HCT116 (cell line): ENCODE data around the gene CSK. TPM values are rescaled to one million over a fixed set of nuclear protein-coding genes. Genes with fewer than 3 reads are reported as not detected.

Source experiments
- ATAC-seq: fragments of 200-7000 bp; cut with Tn5 transposase; 2 replicates; pipeline ENCODE4 v1.9.1; 2020; ENCODE audit warnings: mild to moderate bottlenecking, moderate library complexity
- BruUV-seq: library from RNA; stranded (reverse); fragments of 400-500 nt; replicated peaks from 2 replicates; lab custom pipeline; 2021; lab: Mats Ljungman, UMichigan
- CTCF ChIA-PET: fragments of 300-600 bp; sonication (Branson Sonifier 250); formaldehyde crosslinking; loops from one replicate; lab custom pipeline; 2021; ENCODE audit warnings: antibody characterized with exemption; lab: Charles Lee
- POLR2A ChIA-PET: fragments of 300-600, 350-600 bp; sonication (Branson Sonifier 250); formaldehyde crosslinking; loops from one replicate; lab custom pipeline; 2021; ENCODE audit warnings: antibody characterized with exemption; lab: Charles Lee
- RAD21 ChIA-PET, 2 experiments: fragments of 300-600 bp; sonication (Branson Sonifier 250); formaldehyde crosslinking; loops; one replicate each; lab custom pipeline; 2023; ENCODE audit warnings: low total read pairs in 2 of 2; ENCODE audit not compliant: uncharacterized antibody in 2 of 2, unreplicated experiment in 2 of 2, low non-redundant PET in 1 of 2; lab: Charles Lee
- DNase-seq: peaks from one replicate; pipeline ENCODE4 v3.0.0-alpha.2; 2010; ENCODE audit warnings: low read depth, low spot score
- H2AFZ ChIP-seq: fragments of 200-600 bp; shearing (Covaris generic), sonication (generic); 2 replicates; pipeline ENCODE4 v1.6.1; 2017; ENCODE audit warnings: low read depth, mixed run types, mixed read lengths, antibody characterized with exemption, low read length; ENCODE audit not compliant: poor library complexity, severe bottlenecking
- H3K27ac ChIP-seq: 2 replicates; pipeline ENCODE4 v1.5.1; 2012; ENCODE audit warnings: low read depth, low read length
- H3K27me3 ChIP-seq: fragments of 200-600 bp; sonication (generic); 2 replicates; pipeline ENCODE4 v1.6.1; 2016; ENCODE audit warnings: mixed run types, low read length, mixed read lengths; ENCODE audit not compliant: insufficient read depth
- H3K36me3 ChIP-seq, 2 experiments: fragments of 200-500 bp in 1 of 2; fragments of 200-600 bp in 1 of 2; sonication (Bioruptor generic) in 1 of 2; sonication (generic) in 1 of 2; 2 replicates each; pipeline versions ENCODE4 v1.5.1 to v1.6.1; 2014 to 2016; ENCODE audit warnings: low read length in 2 of 2, inconsistent platforms in 1 of 2, mixed read lengths in 1 of 2, mixed run types in 1 of 2; ENCODE audit not compliant: insufficient read depth in 2 of 2, control insufficient read depth in 1 of 2
- H3K4me1 ChIP-seq, 2 experiments: fragments of 200-600 bp in 1 of 2; sonication (generic) in 1 of 2; 2 replicates each; pipeline versions ENCODE4 v1.5.1 to v1.6.1; 2012 to 2017; ENCODE audit warnings: low read length in 2 of 2, inconsistent platforms in 1 of 2, mild to moderate bottlenecking in 1 of 2, mixed read lengths in 1 of 2, mixed run types in 1 of 2, moderate library complexity in 1 of 2; ENCODE audit not compliant: insufficient read depth in 2 of 2, control insufficient read depth in 1 of 2
- H3K4me2 ChIP-seq: fragments of 200-600 bp; sonication (generic); 2 replicates; pipeline ENCODE4 v1.6.1; 2017; ENCODE audit warnings: mixed run types, low read length, mixed read lengths
- H3K4me3 ChIP-seq, 2 experiments: fragments of 200-600 bp in 1 of 2; sonication (generic) in 1 of 2; replicated peaks in 1 of 2; 2 replicates each; pipeline ENCODE4 v1.5.1; 2011 to 2016; ENCODE audit warnings: low read length in 2 of 2, control low read depth in 1 of 2, low read depth in 1 of 2, mild to moderate bottlenecking in 1 of 2, mixed read lengths in 1 of 2, mixed run types in 1 of 2
- H3K79me2 ChIP-seq: fragments of 200-600 bp; sonication (generic); 2 replicates; pipeline ENCODE4 v1.6.1; 2017; ENCODE audit warnings: mild to moderate bottlenecking, mixed run types, low read length, moderate library complexity, mixed read lengths; ENCODE audit not compliant: insufficient read depth
- H3K9ac ChIP-seq: fragments of 200-600 bp; sonication (generic); 2 replicates; pipeline ENCODE4 v1.6.1; 2016; ENCODE audit warnings: low read length, mixed read lengths
- H3K9me2 ChIP-seq: fragments of 200-600 bp; sonication (generic), shearing (Covaris generic); 2 replicates; pipeline ENCODE4 v1.6.1; 2017; ENCODE audit warnings: mixed run types, mild to moderate bottlenecking, moderate library complexity; ENCODE audit not compliant: insufficient read depth
- H3K9me3 ChIP-seq, 2 experiments: fragments of 200-500 bp in 1 of 2; fragments of 200-600 bp in 1 of 2; sonication (Bioruptor generic) in 1 of 2; sonication (generic) in 1 of 2; 2 replicates each; pipeline ENCODE4 v1.6.1; 2014 to 2017; ENCODE audit warnings: low read length in 2 of 2, mixed read lengths in 2 of 2, inconsistent platforms in 1 of 2, low read depth in 1 of 2, mild to moderate bottlenecking in 1 of 2, mixed run types in 1 of 2, moderate library complexity in 1 of 2; ENCODE audit not compliant: control insufficient read depth in 1 of 2, insufficient read depth in 1 of 2
- H4K20me1 ChIP-seq: fragments of 200-600 bp; sonication (generic), shearing (Covaris generic); 2 replicates; pipeline ENCODE4 v1.6.1; 2017; ENCODE audit warnings: mixed run types, mild to moderate bottlenecking, moderate library complexity; ENCODE audit not compliant: insufficient read depth
- CBX3 ChIP-seq: IDR thresholded peaks from 2 replicates; pipeline ENCODE4 v1.6.1; 2012; ENCODE audit warnings: low read depth
- CEBPB ChIP-seq: IDR thresholded peaks from 2 replicates; pipeline ENCODE4 v1.6.1; 2012; ENCODE audit warnings: low read depth
- EGR1 ChIP-seq: IDR thresholded peaks from 2 replicates; pipeline ENCODE4 v1.6.1; 2012; ENCODE audit warnings: low read depth
- ELF1 ChIP-seq: IDR thresholded peaks from 2 replicates; pipeline ENCODE4 v1.6.1; 2012; ENCODE audit warnings: low read depth, borderline replicate concordance
- EZH2 ChIP-seq: fragments of 200-600 bp; sonication (generic); IDR thresholded peaks from 2 replicates; pipeline ENCODE4 v1.6.1; 2017; ENCODE audit warnings: antibody characterized with exemption, mixed run types
- EZH2phosphoT487 ChIP-seq: fragments of 200-600 bp; IDR thresholded peaks from 2 replicates; pipeline ENCODE4 v1.6.1; 2018; ENCODE audit warnings: antibody characterized with exemption, borderline replicate concordance
- JUND ChIP-seq: IDR thresholded peaks from 2 replicates; pipeline ENCODE4 v1.6.1; 2012
- SIN3A ChIP-seq: IDR thresholded peaks from 2 replicates; pipeline ENCODE4 v1.6.1; 2012; ENCODE audit warnings: low read depth
- TCF7L2 ChIP-seq: IDR thresholded peaks from 2 replicates; pipeline ENCODE4 v1.7.0; 2011; ENCODE audit warnings: borderline replicate concordance, inconsistent platforms; ENCODE audit not compliant: insufficient read depth, insufficient read length; ENCODE audit errors: extremely low read depth
- YY1 ChIP-seq: IDR thresholded peaks from 2 replicates; pipeline ENCODE4 v1.6.1; 2011; ENCODE audit warnings: low read length, low read depth, moderate library complexity, mild to moderate bottlenecking; ENCODE audit not compliant: insufficient replicate concordance; ENCODE audit errors: extremely low read depth
- ZFX ChIP-seq: fragments of 450-650 bp; IDR thresholded peaks from 2 replicates; pipeline ENCODE4 v1.6.1; 2017
- ZNF274 ChIP-seq: fragments of 200-500 bp; sonication (Bioruptor generic); IDR thresholded peaks from 2 replicates; pipeline ENCODE4 v1.6.1; 2014; ENCODE audit warnings: mild to moderate bottlenecking, low read depth, low read length, inconsistent platforms
- intact Hi-C: fragments of 100-400 bp; cut with micrococcal nuclease; formaldehyde crosslinking; loops from 2 replicates; pipeline ENCODE4 v1.10.0; 2022
- total RNA-seq: library from RNA; stranded (reverse); gene quantifications from one replicate; pipeline ENCODE4 v1.2.1, GENCODE V29; 2021; ENCODE audit not compliant: unreplicated experiment
- TF ChIP-seq, protein P1 (sequence below): IDR thresholded peaks from 2 replicates; pipeline ENCODE4 v1.6.1; 2012
- TF ChIP-seq, protein P2 (sequence below): IDR thresholded peaks from 2 replicates; pipeline ENCODE4 v1.6.1; 2012; ENCODE audit warnings: low read depth
- TF ChIP-seq, protein P3 (sequence below): IDR thresholded peaks from 2 replicates; pipeline ENCODE4 v1.6.1; 2012
- TF ChIP-seq, protein P4 (sequence below), 3 experiments: fragments of 200-600 bp in 1 of 3; sonication (generic) in 1 of 3; IDR thresholded peaks in 2 of 3; conservative IDR thresholded peaks in 1 of 3; 2 replicates each; pipeline ENCODE4 v1.5.1; 2012 to 2017; ENCODE audit warnings: low read depth in 2 of 3, low read length in 2 of 3, antibody characterized with exemption in 1 of 3, borderline replicate concordance in 1 of 3, control low read depth in 1 of 3, mild to moderate bottlenecking in 1 of 3, mixed read lengths in 1 of 3, mixed run types in 1 of 3, moderate library complexity in 1 of 3; ENCODE audit not compliant: insufficient read depth in 1 of 3

CSK gene
- total RNA-seq, 1 experiment from 2014 or later = 72.2 TPM

DNA sequence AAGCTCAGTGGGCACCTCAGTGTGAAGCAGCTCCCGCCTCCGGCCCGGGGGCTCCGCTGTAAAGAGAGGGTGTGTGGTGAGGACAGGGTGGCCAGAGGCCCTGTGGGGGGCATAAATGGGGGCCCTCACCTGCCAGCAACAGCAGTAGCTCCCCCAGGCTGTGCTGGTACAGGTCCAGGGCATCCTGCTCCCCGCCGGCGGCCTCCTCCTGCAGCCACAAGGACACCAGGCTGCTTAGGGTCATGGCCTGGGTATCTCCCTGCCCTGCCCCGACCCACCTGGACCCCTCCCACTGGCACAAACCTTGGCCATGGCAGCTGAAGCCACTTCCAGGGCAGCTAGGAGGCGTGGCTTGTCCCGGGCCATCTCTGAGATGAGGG is 56.2 kb downstream of the CSK start:
- H3K79me2 ChIP-seq = peaks cover 6% of the 10 kb centered on the region; the same call in 1 of the 2 replicates
- no peak overlapping the region for H3K4me2 ChIP-seq
- H2AFZ ChIP-seq = no peak overlapping the region
- TF ChIP-seq, protein P1, sequence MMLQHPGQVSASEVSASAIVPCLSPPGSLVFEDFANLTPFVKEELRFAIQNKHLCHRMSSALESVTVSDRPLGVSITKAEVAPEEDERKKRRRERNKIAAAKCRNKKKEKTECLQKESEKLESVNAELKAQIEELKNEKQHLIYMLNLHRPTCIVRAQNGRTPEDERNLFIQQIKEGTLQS = no peak
- TF ChIP-seq ZFX (no peak), EZH2 (no peak), ZNF274 (no peak), CBX3 (no peak), ELF1 (no peak), YY1 (no peak), EGR1 (no peak), JUND (no peak), TCF7L2 (no peak), CEBPB (no peak), SIN3A (no peak), EZH2phosphoT487 (no peak)
- TF ChIP-seq, protein P2, sequence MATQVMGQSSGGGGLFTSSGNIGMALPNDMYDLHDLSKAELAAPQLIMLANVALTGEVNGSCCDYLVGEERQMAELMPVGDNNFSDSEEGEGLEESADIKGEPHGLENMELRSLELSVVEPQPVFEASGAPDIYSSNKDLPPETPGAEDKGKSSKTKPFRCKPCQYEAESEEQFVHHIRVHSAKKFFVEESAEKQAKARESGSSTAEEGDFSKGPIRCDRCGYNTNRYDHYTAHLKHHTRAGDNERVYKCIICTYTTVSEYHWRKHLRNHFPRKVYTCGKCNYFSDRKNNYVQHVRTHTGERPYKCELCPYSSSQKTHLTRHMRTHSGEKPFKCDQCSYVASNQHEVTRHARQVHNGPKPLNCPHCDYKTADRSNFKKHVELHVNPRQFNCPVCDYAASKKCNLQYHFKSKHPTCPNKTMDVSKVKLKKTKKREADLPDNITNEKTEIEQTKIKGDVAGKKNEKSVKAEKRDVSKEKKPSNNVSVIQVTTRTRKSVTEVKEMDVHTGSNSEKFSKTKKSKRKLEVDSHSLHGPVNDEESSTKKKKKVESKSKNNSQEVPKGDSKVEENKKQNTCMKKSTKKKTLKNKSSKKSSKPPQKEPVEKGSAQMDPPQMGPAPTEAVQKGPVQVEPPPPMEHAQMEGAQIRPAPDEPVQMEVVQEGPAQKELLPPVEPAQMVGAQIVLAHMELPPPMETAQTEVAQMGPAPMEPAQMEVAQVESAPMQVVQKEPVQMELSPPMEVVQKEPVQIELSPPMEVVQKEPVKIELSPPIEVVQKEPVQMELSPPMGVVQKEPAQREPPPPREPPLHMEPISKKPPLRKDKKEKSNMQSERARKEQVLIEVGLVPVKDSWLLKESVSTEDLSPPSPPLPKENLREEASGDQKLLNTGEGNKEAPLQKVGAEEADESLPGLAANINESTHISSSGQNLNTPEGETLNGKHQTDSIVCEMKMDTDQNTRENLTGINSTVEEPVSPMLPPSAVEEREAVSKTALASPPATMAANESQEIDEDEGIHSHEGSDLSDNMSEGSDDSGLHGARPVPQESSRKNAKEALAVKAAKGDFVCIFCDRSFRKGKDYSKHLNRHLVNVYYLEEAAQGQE = no peak
- TF ChIP-seq, protein P3, sequence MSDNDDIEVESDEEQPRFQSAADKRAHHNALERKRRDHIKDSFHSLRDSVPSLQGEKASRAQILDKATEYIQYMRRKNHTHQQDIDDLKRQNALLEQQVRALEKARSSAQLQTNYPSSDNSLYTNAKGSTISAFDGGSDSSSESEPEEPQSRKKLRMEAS = no peak
- TF ChIP-seq, protein P4, sequence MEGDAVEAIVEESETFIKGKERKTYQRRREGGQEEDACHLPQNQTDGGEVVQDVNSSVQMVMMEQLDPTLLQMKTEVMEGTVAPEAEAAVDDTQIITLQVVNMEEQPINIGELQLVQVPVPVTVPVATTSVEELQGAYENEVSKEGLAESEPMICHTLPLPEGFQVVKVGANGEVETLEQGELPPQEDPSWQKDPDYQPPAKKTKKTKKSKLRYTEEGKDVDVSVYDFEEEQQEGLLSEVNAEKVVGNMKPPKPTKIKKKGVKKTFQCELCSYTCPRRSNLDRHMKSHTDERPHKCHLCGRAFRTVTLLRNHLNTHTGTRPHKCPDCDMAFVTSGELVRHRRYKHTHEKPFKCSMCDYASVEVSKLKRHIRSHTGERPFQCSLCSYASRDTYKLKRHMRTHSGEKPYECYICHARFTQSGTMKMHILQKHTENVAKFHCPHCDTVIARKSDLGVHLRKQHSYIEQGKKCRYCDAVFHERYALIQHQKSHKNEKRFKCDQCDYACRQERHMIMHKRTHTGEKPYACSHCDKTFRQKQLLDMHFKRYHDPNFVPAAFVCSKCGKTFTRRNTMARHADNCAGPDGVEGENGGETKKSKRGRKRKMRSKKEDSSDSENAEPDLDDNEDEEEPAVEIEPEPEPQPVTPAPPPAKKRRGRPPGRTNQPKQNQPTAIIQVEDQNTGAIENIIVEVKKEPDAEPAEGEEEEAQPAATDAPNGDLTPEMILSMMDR (IDR thresholded peaks at IDR 0.05 in 2 of 3, conservative IDR thresholded peaks at IDR 0.05 in 1 of 3; ENCODE audit: borderline replicate concordance in 1 of 3, insufficient read depth in 1 of 3, low read depth in 2 of 3, low read length in 2 of 3) = no peak
- TF ChIP-seq, all 23 proteins: peak for 0
- Histone ChIP-seq H3K4me3 (no peak overlapping the region), H3K9me2 (no peaks in the 10 kb centered on the region), H3K27ac (no peak overlapping the region), H3K9me3 (no peaks in the 10 kb centered on the region), H4K20me1 (no peaks in the 10 kb centered on the region), H3K9ac (no peak overlapping the region), H3K36me3 (peaks cover 2 to 8% of the 10 kb centered on the region in 2 experiments; a peak in 1 of 4 replicates), H3K4me1 (peaks cover 3 to 15% of the 10 kb centered on the region in 2 experiments; a peak in 3 of 4 replicates), H3K27me3 (no peaks in the 10 kb centered on the region)
- ChIA-PET RAD21 (no interaction called here), POLR2A (no interaction called here), CTCF (no interaction called here)
- no peak for DNase-seq
- no peak for ATAC-seq
- no TSS peak for BruUV-seq
- intact Hi-C loops = no loop called here
